ENCODE measurements around the gene P2RX5.

Gene P2RX5

GRCh38 chr17:3656353-3656752 is 39.6 kb downstream of the P2RX5 start:
- no peak for DNase-seq

GRCh38 chr17:3655766-3656165 is 40.2 kb downstream of the P2RX5 start:
- DNase-seq = no peak

- peak; percentile 8 for DNase-seq
Observed at GRCh38 chr17:3647769-3648555, 48.0 kb downstream of the P2RX5 start.

GRCh38 chr17:3647251-3647650 is 48.7 kb downstream of the P2RX5 start:
- no peak for DNase-seq

- DNase-seq = no peak
Observed at GRCh38 chr17:3645310-3645709, 50.6 kb downstream of the P2RX5 start.

- no peak for DNase-seq
Observed at GRCh38 chr17:3643889-3644349, 52.0 kb downstream of the P2RX5 start.

- no peak for DNase-seq
Observed at GRCh38 chr17:3641717-3642486, 54.1 kb downstream of the P2RX5 start.

- no peak for DNase-seq
Observed at GRCh38 chr17:3641014-3641413, 54.9 kb downstream of the P2RX5 start.

- DNase-seq = no peak
Observed at GRCh38 chr17:3639981-3640596, 55.9 kb downstream of the P2RX5 start.

GRCh38 chr17:3636908-3637373 is 59.0 kb downstream of the P2RX5 start:
- DNase-seq = no peak

- DNase-seq = peak; percentile 80
Observed at GRCh38 chr17:3636154-3636907, 59.6 kb downstream of the P2RX5 start, which contains the start of the genes CTNS and SHPK. Gene CTNS (plus strand): TSS chr17:3636760. CDS start chr17:3640207, 3,447 bp downstream. Gene SHPK (minus strand): TSS chr17:3636250. CDS start chr17:3636219, 31 bp downstream.

GRCh38 chr17:3635474-3636153 is 60.3 kb downstream of the P2RX5 start:
- no peak for DNase-seq

GRCh38 chr17:3632287-3632686 is 63.7 kb downstream of the P2RX5 start:
- DNase-seq = no peak

- DNase-seq = no peak
Observed at GRCh38 chr17:3630781-3631180, 65.2 kb downstream of the P2RX5 start.

GRCh38 chr17:3627769-3628167 is 68.2 kb downstream of the P2RX5 start:
- DNase-seq = no peak

GRCh38 chr17:3626831-3627768 is 68.9 kb downstream of the P2RX5 start:
- DNase-seq = no peak

Data from NCI-H774 (cell line).